ENCODE data around the gene IER5L. TPM values are rescaled to one million over a fixed set of nuclear protein-coding genes. Genes with fewer than 3 reads are reported as not detected.

Gene IER5L
- polyA plus RNA-seq, 1 experiment, result 4.9 TPM

GRCh38 chr9:129176701-129177442 is 1.2 kb downstream of the IER5L start:
- CTCF ChIA-PET, result interaction anchor here (13.5 kb wide), 1 partner anchor 36 kb away, joined by 145 read pairs; no protein-coding TSS in a partner anchor
- Histone ChIP-seq H3K9me3 (ENCODE audit: control insufficient read depth, insufficient read depth, low read length) (no peaks in the 10 kb centered on the region; the same call in 1 of the 2 replicates), H3K27ac (ENCODE audit: low read depth, low read length) (peak overlapping the region; percentile 96), H3K27me3 (ENCODE audit: control insufficient read depth, insufficient read depth, low read length) (no peaks in the 10 kb centered on the region), H3K4me3 (ENCODE audit: low read depth, low read length) (peak overlapping the region; percentile 91)
- POLR2A ChIA-PET, result interaction anchor here (0.5 to 2.2 kb wide), 18 partner anchors 9 to 453 kb away, joined by 3 to 44 read pairs (median 9); no protein-coding TSS in a partner anchor
- no peak for TF ChIP-seq CTCF (IDR thresholded peaks at IDR 0.05; ENCODE audit: low read depth, low read length)
- no peak for DNase-seq (ENCODE audit: low read depth, low spot score)

- Histone ChIP-seq H3K9me3 (ENCODE audit: control insufficient read depth, insufficient read depth, low read length) (no peaks in the 10 kb centered on the region; the same call in 1 of the 2 replicates), H3K27me3 (ENCODE audit: control insufficient read depth, insufficient read depth, low read length) (no peaks in the 10 kb centered on the region), H3K27ac (ENCODE audit: low read depth, low read length) (peak overlapping the region; percentile 96), H3K4me3 (ENCODE audit: low read depth, low read length) (peak overlapping the region; percentile 91)
- ChIA-PET CTCF (interaction anchor here (2.4 to 13.5 kb wide), 2 partner anchors 35 to 449 kb away, joined by 10 to 145 read pairs; no protein-coding TSS in a partner anchor), POLR2A (interaction anchor here (0.5 to 2.6 kb wide), 10 partner anchors 9 to 395 kb away, joined by 3 to 28 read pairs (median 9); no protein-coding TSS in a partner anchor)
- DNase-seq (ENCODE audit: low read depth, low spot score), result peak; percentile 79
- TF ChIP-seq CTCF (IDR thresholded peaks at IDR 0.05; ENCODE audit: low read depth, low read length), result no peak
Measured at GRCh38 chr9:129175825-129176633, 2.0 kb downstream of the IER5L start.

- POLR2A ChIA-PET, result interaction anchor here (0.7 to 2.6 kb wide), 13 partner anchors 9 to 804 kb away, joined by 3 to 29 read pairs (median 8); no protein-coding TSS in a partner anchor
- no peak for DNase-seq (ENCODE audit: low read depth, low spot score)
- Histone ChIP-seq H3K27me3 (ENCODE audit: control insufficient read depth, insufficient read depth, low read length) (no peaks in the 10 kb centered on the region), H3K4me3 (ENCODE audit: low read depth, low read length) (peak overlapping the region; percentile 91), H3K9me3 (ENCODE audit: control insufficient read depth, insufficient read depth, low read length) (no peaks in the 10 kb centered on the region; the same call in 1 of the 2 replicates), H3K27ac (ENCODE audit: low read depth, low read length) (peak overlapping the region; percentile 96)
- no peak for TF ChIP-seq CTCF (IDR thresholded peaks at IDR 0.05; ENCODE audit: low read depth, low read length)
- CTCF ChIA-PET, result interaction anchor here (2.4 to 13.5 kb wide), 5 partner anchors 10 to 449 kb away, joined by 10 to 145 read pairs (median 16); no protein-coding TSS in a partner anchor
Measured at GRCh38 chr9:129175515-129175824, 2.6 kb downstream of the IER5L start.

GRCh38 chr9:129174724-129175514 is 3.1 kb downstream of the IER5L start:
- H3K27me3 ChIP-seq (ENCODE audit: control insufficient read depth, insufficient read depth, low read length), result no peaks in the 10 kb centered on the region
- ChIA-PET POLR2A (interaction anchor here (0.6 to 2.6 kb wide), 26 partner anchors 8 to 803 kb away, joined by 3 to 29 read pairs (median 5); partner anchors contain the start of gene NTMT1), CTCF (interaction anchor here (0.6 to 13.5 kb wide), 27 partner anchors 10 to 639 kb away, joined by 3 to 145 read pairs (median 5); partner anchors contain the start of gene C9orf50)
- H3K9me3 ChIP-seq (ENCODE audit: control insufficient read depth, insufficient read depth, low read length), result no peaks in the 10 kb centered on the region; the same call in 1 of the 2 replicates
- H3K4me3 ChIP-seq (ENCODE audit: low read depth, low read length), result peak overlapping the region; percentile 91
- peak overlapping the region; percentile 96 for H3K27ac ChIP-seq (ENCODE audit: low read depth, low read length)
- peak; percentile 85 for DNase-seq (ENCODE audit: low read depth, low spot score)
- peak; percentile 32; the same call in 1 of the 2 replicates for TF ChIP-seq CTCF (IDR thresholded peaks at IDR 0.05; ENCODE audit: low read depth, low read length)
